Measurements from ENCODE around the gene CLEC9A. TPM values are rescaled to one million over a fixed set of nuclear protein-coding genes. Genes with fewer than 3 reads are reported as not detected.

The CLEC9A gene
- total and polyA plus RNA-seq, 10 of the 15 experiments (the other 5 are each of a cell fraction or from before 2014, with no cell fraction given): not detected

GRCh38 chr12:10021342-10021741 lies 9.1 kb upstream of the CLEC9A start:
- WGBS (ENCODE audit: insufficient coverage, insufficient replicate concordance, low lambda C conversion rate, missing lambda C conversion rate): 1% methylated on average over 3 of the region's 3 CpGs
- TF ChIP-seq HSF1 (IDR thresholded peaks at IDR 0.05; ENCODE audit: low read depth, low read length): no peak
- no peak for TF ChIP-seq TAF1 (IDR thresholded peaks at IDR 0.05; ENCODE audit: borderline replicate concordance, low read depth, low read length)
- no peak for TF ChIP-seq CEBPB (IDR thresholded peaks at IDR 0.05; ENCODE audit: borderline replicate concordance in 1 of 2, low read depth in 2 of 2, low read length in 2 of 2)
- TF ChIP-seq CREM (IDR thresholded peaks at IDR 0.05; ENCODE audit: low read depth): no peak
- TF ChIP-seq FOXM1 (IDR thresholded peaks at IDR 0.05; ENCODE audit: low read depth, low read length): no peak
- TF ChIP-seq NR2C1 (IDR thresholded peaks at IDR 0.05): no peak
- TF ChIP-seq STAT1 (conservative IDR thresholded peaks at IDR 0.05): no peak
- TF ChIP-seq ESRRA (IDR thresholded peaks at IDR 0.05; ENCODE audit: low read length): no peak
- no peak for TF ChIP-seq CBFB (IDR thresholded peaks at IDR 0.05; ENCODE audit: low read depth)
- no peak for TF ChIP-seq NFYA (IDR thresholded peaks at IDR 0.05; ENCODE audit: borderline replicate concordance, low read depth, low read length)
- TF ChIP-seq RUNX3 (IDR thresholded peaks at IDR 0.05; ENCODE audit: low read length): no peak
- no peak for TF ChIP-seq ETV6 (conservative IDR thresholded peaks at IDR 0.05 in 1 of 2, IDR thresholded peaks at IDR 0.05 in 1 of 2; ENCODE audit: borderline replicate concordance in 1 of 2, low read depth in 1 of 2)
- intact Hi-C loops (cut with micrococcal nuclease; ENCODE audit: unreplicated experiment) (no loop called here), in situ Hi-C loops (cut with MboI) (no loop called here)
- H3K4me3 ChIP-seq: no peak overlapping the region
- FAIRE-seq: no peak
- H3K9me3 ChIP-seq (replicated peaks; ENCODE audit: control insufficient read depth, insufficient read depth, low read length): no peaks in the 10 kb centered on the region
- BruUV-seq (replicated peaks): no TSS peak
- H3K4me2 ChIP-seq (ENCODE audit: control insufficient read depth, insufficient read depth): no peak overlapping the region
- no peak overlapping the region for H2AFZ ChIP-seq (ENCODE audit: control insufficient read depth, low read depth, low read length)
- no peaks in the 10 kb centered on the region for H3K36me3 ChIP-seq (ENCODE audit: control insufficient read depth in 2 of 2, insufficient read depth in 2 of 2, low read length in 1 of 2)
- H4K20me1 ChIP-seq (ENCODE audit: control insufficient read depth, insufficient read depth): no peaks in the 10 kb centered on the region
- no peaks in the 10 kb centered on the region for H3K79me2 ChIP-seq (ENCODE audit: control insufficient read depth, insufficient read depth, low read length)
- SMC1A ChIA-PET (ENCODE audit: uncharacterized antibody, unreplicated experiment): no interaction called here
- no peak for ATAC-seq
- no peaks in the 10 kb centered on the region for H3K27me3 ChIP-seq (replicated peaks in 1 of 2; ENCODE audit: control insufficient read depth in 2 of 2, insufficient read depth in 2 of 2, low read length in 1 of 2)
- POLR2A ChIA-PET: no interaction called here
- H3K9ac ChIP-seq (ENCODE audit: control insufficient read depth, insufficient read depth, low read length): no peak overlapping the region
- no peak for DNase-seq (ENCODE audit: low read depth, low spot score)
- RAD21 ChIA-PET (ENCODE audit: unreplicated experiment): no interaction called here
- no peaks in the 10 kb centered on the region for H3K4me1 ChIP-seq (ENCODE audit: control insufficient read depth, insufficient read depth, low read length)
- H3K27ac ChIP-seq (ENCODE audit: control insufficient read depth, insufficient read depth): no peak overlapping the region
- CTCF ChIA-PET: interaction anchor here (1.5 kb wide), 1 partner anchor 14 kb away, joined by 3 read pairs; no protein-coding TSS in a partner anchor

Measured in GM12878 (cell line).